IMR-90 (cell line): ENCODE data around the gene PANK2. TPM values are rescaled to one million over a fixed set of nuclear protein-coding genes. Genes with fewer than 3 reads are reported as not detected.

ENCODE experiments used
- ATAC-seq: fragments of 200-7000 bp; cut with Tn5 transposase; 2 replicates; pipeline ENCODE4 v1.9.1; 2020; ENCODE audit warnings: low read depth, mild to moderate bottlenecking, moderate library complexity
- BruUV-seq: library from RNA; stranded (reverse); fragments of 400-500 nt; replicated peaks from 2 replicates; lab custom pipeline; 2021; lab: Mats Ljungman, UMichigan
- CTCF ChIA-PET: fragments of 300-600 bp; formaldehyde crosslinking; extraction: SDS; loops from one replicate; lab custom pipeline; 2021; ENCODE audit warnings: antibody characterized with exemption; lab: Yijun Ruan, JAX
- POLR2A ChIA-PET: fragments of 300-600 bp; sonication (Branson Sonifier 250); formaldehyde crosslinking; loops from one replicate; lab custom pipeline; 2022; ENCODE audit warnings: antibody characterized with exemption; ENCODE audit not compliant: unreplicated experiment; lab: Charles Lee
- DNase-seq: peaks from one replicate; pipeline ENCODE4 v3.0.0; 2013
- H2AFZ ChIP-seq: replicated peaks from 2 replicates; pipeline ENCODE3; 2013; ENCODE audit warnings: low read length, mild to moderate bottlenecking; ENCODE audit not compliant: poor library complexity
- H2AK5ac ChIP-seq: 2 replicates; pipeline ENCODE4 v1.6.1; 2013; ENCODE audit warnings: low read depth, low read length, inconsistent platforms
- H2AK9ac ChIP-seq: replicated peaks from 2 replicates; pipeline ENCODE3; 2013; ENCODE audit warnings: mild to moderate bottlenecking, low read depth, low read length, moderate library complexity; ENCODE audit not compliant: poor library complexity
- H2BK120ac ChIP-seq: 2 replicates; pipeline ENCODE4 v1.6.1; 2013; ENCODE audit warnings: low read depth, low read length, inconsistent platforms
- H2BK15ac ChIP-seq: 3 replicates; pipeline ENCODE4 v1.6.1; 2013; ENCODE audit warnings: low read depth, low read length, inconsistent platforms
- H2BK20ac ChIP-seq: 2 replicates; pipeline ENCODE4 v1.6.1; 2013; ENCODE audit warnings: low read depth, mild to moderate bottlenecking, inconsistent platforms, low read length, moderate library complexity
- H2BK5ac ChIP-seq: 2 replicates; pipeline ENCODE4 v1.6.1; 2013; ENCODE audit warnings: mild to moderate bottlenecking, low read depth, low read length, inconsistent platforms; ENCODE audit not compliant: poor library complexity, severe bottlenecking
- H3K14ac ChIP-seq: replicated peaks from 2 replicates; pipeline ENCODE4 v1.6.1; 2013; ENCODE audit warnings: low read depth, low read length, inconsistent platforms
- H3K18ac ChIP-seq: 2 replicates; pipeline ENCODE4 v1.6.1; 2013; ENCODE audit warnings: low read depth, low read length, control low read depth
- H3K23ac ChIP-seq: 2 replicates; pipeline ENCODE4 v1.6.1; 2013; ENCODE audit warnings: low read depth, low read length, inconsistent platforms
- H3K27ac ChIP-seq: 2 replicates; pipeline ENCODE4 v1.5.1; 2013; ENCODE audit warnings: mild to moderate bottlenecking, control low read depth, low read length; ENCODE audit not compliant: insufficient read depth
- H3K27me3 ChIP-seq: 2 replicates; pipeline ENCODE4 v1.6.1; 2013; ENCODE audit warnings: low read length; ENCODE audit not compliant: control insufficient read depth, insufficient read depth
- H3K36me3 ChIP-seq: 2 replicates; pipeline ENCODE4 v1.6.1; 2013; ENCODE audit warnings: low read length, mixed read lengths; ENCODE audit not compliant: control insufficient read depth, insufficient read depth
- H3K4ac ChIP-seq: 2 replicates; pipeline ENCODE4 v1.6.1; 2013; ENCODE audit warnings: low read depth, low read length, inconsistent platforms
- H3K4me1 ChIP-seq: 2 replicates; pipeline ENCODE4 v1.6.1; 2013; ENCODE audit warnings: low read length, mixed read lengths; ENCODE audit not compliant: control insufficient read depth, insufficient read depth
- H3K4me2 ChIP-seq: 2 replicates; pipeline ENCODE4 v1.6.1; 2013; ENCODE audit warnings: low read depth, mild to moderate bottlenecking, control low read depth, low read length, moderate library complexity
- H3K4me3 ChIP-seq: 2 replicates; pipeline ENCODE4 v1.5.1; 2013; ENCODE audit warnings: low read depth, mild to moderate bottlenecking, control low read depth, low read length, moderate library complexity; ENCODE audit not compliant: insufficient read depth
- H3K56ac ChIP-seq: 2 replicates; pipeline ENCODE4 v1.6.1; 2013; ENCODE audit warnings: low read length, inconsistent platforms; ENCODE audit not compliant: insufficient read depth; ENCODE audit errors: extremely low read depth
- H3K79me1 ChIP-seq, 2 experiments: 2 replicates each; pipeline ENCODE4 v1.6.1; 2013; ENCODE audit warnings: low read length in 2 of 2, inconsistent platforms in 1 of 2, low read depth in 1 of 2
- H3K9ac ChIP-seq: 2 replicates; pipeline ENCODE4 v1.6.1; 2013; ENCODE audit warnings: low read depth, low read length, control low read depth
- H3K9me1 ChIP-seq: 2 replicates; pipeline ENCODE4 v1.6.1; 2013; ENCODE audit warnings: low read length, inconsistent platforms; ENCODE audit not compliant: insufficient read depth
- H3K9me3 ChIP-seq: 2 replicates; pipeline ENCODE4 v1.6.1; 2013; ENCODE audit warnings: low read length; ENCODE audit not compliant: control insufficient read depth, insufficient read depth
- H4K20me1 ChIP-seq: 2 replicates; pipeline ENCODE4 v1.6.1; 2013; ENCODE audit warnings: low read length, inconsistent platforms; ENCODE audit not compliant: insufficient read depth
- H4K5ac ChIP-seq: 2 replicates; pipeline ENCODE4 v1.6.1; 2013; ENCODE audit warnings: mild to moderate bottlenecking, low read depth, low read length, control low read depth
- H4K8ac ChIP-seq, 2 experiments: 2 replicates each; pipeline ENCODE4 v1.6.1; 2013; ENCODE audit warnings: low read depth in 2 of 2, low read length in 2 of 2, control low read depth in 1 of 2, inconsistent platforms in 1 of 2
- H4K91ac ChIP-seq: 2 replicates; pipeline ENCODE4 v1.6.1; 2013; ENCODE audit warnings: low read depth, low read length, inconsistent platforms; ENCODE audit not compliant: insufficient read depth
- BHLHE40 ChIP-seq: fragments of 150-350 bp; IDR thresholded peaks from 2 replicates; pipeline ENCODE4 v1.6.1; 2016; ENCODE audit warnings: mild to moderate bottlenecking, low read depth, low read length
- CTCF ChIP-seq: conservative IDR thresholded peaks from 2 replicates; pipeline ENCODE4 v1.5.1; 2012; ENCODE audit warnings: mild to moderate bottlenecking, low read depth, low read length, improper control_type of control experiment
- ELK1 ChIP-seq: fragments of 150-350 bp; IDR thresholded peaks from 2 replicates; pipeline ENCODE4 v1.6.1; 2016; ENCODE audit warnings: low read depth, mild to moderate bottlenecking, low read length, moderate library complexity, borderline replicate concordance
- MAFK ChIP-seq: IDR thresholded peaks from 2 replicates; pipeline ENCODE4 v1.6.1; 2012; ENCODE audit warnings: low read depth, low read length, improper control_type of control experiment
- MAZ ChIP-seq: IDR thresholded peaks from 2 replicates; pipeline ENCODE4 v1.6.1; 2012; ENCODE audit warnings: low read depth, mild to moderate bottlenecking, low read length, improper control_type of control experiment, moderate library complexity, borderline replicate concordance
- NFE2L2 ChIP-seq: fragments of 150-350 bp; IDR thresholded peaks from 2 replicates; pipeline ENCODE4 v1.6.1; 2016; ENCODE audit warnings: low read depth, mild to moderate bottlenecking, low read length
- RAD21 ChIP-seq: IDR thresholded peaks from 2 replicates; pipeline ENCODE4 v1.6.1; 2012; ENCODE audit warnings: low read length, improper control_type of control experiment
- RFX5 ChIP-seq: IDR thresholded peaks from 2 replicates; pipeline ENCODE4 v1.8.0; 2012; ENCODE audit warnings: low read depth, mild to moderate bottlenecking, low read length, moderate library complexity
- SMC3 ChIP-seq: fragments of 150-350 bp; IDR thresholded peaks from 2 replicates; pipeline ENCODE4 v1.6.1; 2016; ENCODE audit warnings: low read depth, mild to moderate bottlenecking, antibody characterized with exemption, low read length, moderate library complexity
- WGBS, 2 experiments: methylation state at CpG; one replicate each; pipeline versions ENCODE4 v1.1.5 to v1.1.7; 2013; ENCODE audit warnings: missing lambda C conversion rate in 2 of 2; ENCODE audit not compliant: insufficient read length in 1 of 2; ENCODE audit errors: extremely low coverage in 2 of 2; 5-methylcytosine and 5-hydroxymethylcytosine counted together
- dilution Hi-C: fragments of 300-500 bp; cut with HindIII; formaldehyde crosslinking; loops from one replicate; pipeline ENCODE4 v1.14.3; 2018; ENCODE audit warnings: low sequenced_read_pairs; ENCODE audit not compliant: unreplicated experiment
- in situ Hi-C: fragments of 300-500 bp; cut with MboI; formaldehyde crosslinking; loops from 3 replicates; pipeline ENCODE4 v1.14.3; 2019; ENCODE audit warnings: low sequenced_read_pairs, inconsistent platforms, mixed read lengths
- intact Hi-C: fragments of 100-400 bp; cut with micrococcal nuclease; formaldehyde crosslinking; loops from 2 replicates; pipeline ENCODE4 v1.10.0; 2022
- polyA plus RNA-seq, 3 experiments: library from polyadenylated mRNA; depleted of rRNA; stranded (reverse); fragments of >200 nt; gene quantifications; 2 replicates each; pipeline ENCODE4 v1.2.3, GENCODE V29; 2012; ENCODE audit warnings: low replicate concordance in 1 of 3
- total RNA-seq: library from RNA; depleted of rRNA; stranded (reverse); fragments of >200 nt; gene quantifications from 2 replicates; pipeline ENCODE4 v1.2.3, GENCODE V29; 2012

PANK2 gene
- total and polyA plus RNA-seq, 2 of the 4 experiments (the other 2 are of a cell fraction) = 17.7 to 28.1 TPM

- Histone ChIP-seq H3K4ac (no peak overlapping the region), H3K36me3 (peaks cover 1% of the 10 kb centered on the region), H3K14ac (no peak overlapping the region; the same call in 1 of the 2 replicates), H2AK9ac (no peak overlapping the region), H4K20me1 (peaks cover 100% of the 10 kb centered on the region), H4K91ac (no peak overlapping the region), H3K4me2 (peak overlapping the region; percentile 46), H2BK5ac (peak overlapping the region; percentile 65), H3K79me1 (peaks cover 2 to 42% of the 10 kb centered on the region in 2 experiments; a peak in 3 of 4 replicates), H3K27me3 (no peaks in the 10 kb centered on the region), H2BK15ac (no peak overlapping the region), H3K18ac (no peak overlapping the region), H3K27ac (peak overlapping the region; percentile 71; the same call in 1 of the 2 replicates), H3K9me3 (no peaks in the 10 kb centered on the region), H4K8ac (no peak overlapping the region; a peak in 1 of 4 replicates), H2BK120ac (no peak overlapping the region), H2AK5ac (no peak overlapping the region), H2BK20ac (no peak overlapping the region), H4K5ac (no peak overlapping the region), H3K23ac (no peak overlapping the region), H3K56ac (no peak overlapping the region), H3K4me1 (peaks cover 21% of the 10 kb centered on the region), H3K4me3 (no peak overlapping the region), H3K9ac (no peak overlapping the region), H2AFZ (no peak overlapping the region), H3K9me1 (peaks cover 20% of the 10 kb centered on the region)
- in situ Hi-C loops = no loop called here
- POLR2A ChIA-PET = no interaction called here
- no peak for DNase-seq
- 100% methylated on average over 2 of the region's 9 CpGs; no CpG with 5 or more reads in 1 of the 2 experiments for WGBS, 2 experiments
- intact Hi-C loops = no loop called here
- no TSS peak for BruUV-seq
- ATAC-seq = no peak
- CTCF ChIA-PET = interaction anchor here (0.6 to 0.7 kb wide), 2 partner anchors 95 to 184 kb away, joined by 3 to 5 read pairs; no protein-coding TSS in a partner anchor
- no peak for TF ChIP-seq RFX5
- TF ChIP-seq BHLHE40 = no peak
- no peak for TF ChIP-seq SMC3
- no peak for TF ChIP-seq ELK1
- no peak for TF ChIP-seq CTCF
- no peak for TF ChIP-seq RAD21
- no peak for TF ChIP-seq MAFK
- no peak for TF ChIP-seq NFE2L2
- no peak for TF ChIP-seq MAZ
- dilution Hi-C loops = no loop called here
Observed at GRCh38 chr20:3901706-3902440, 12.7 kb downstream of the PANK2 start.
